ENCODE measurements around the gene TP53TG5. TPM values are rescaled to one million over a fixed set of nuclear protein-coding genes. Genes with fewer than 3 reads are reported as not detected.

The TP53TG5 gene
- total RNA-seq, 1 donor from 2014 or later, result not detected

GRCh38 chr20:45342855-45343531, 35.1 kb downstream of the TP53TG5 start:
- Mint-ChIP-seq H3K4me3 (peak overlapping the region; percentile 73), H3K9me3 (no peaks in the 10 kb centered on the region), H3K4me1 (peaks cover 88% of the 10 kb centered on the region), H3K27ac (peak overlapping the region; percentile 42), H3K27me3 (ENCODE audit: insufficient read depth, low read depth) (peaks cover 2% of the 10 kb centered on the region), H3K36me3 (no peaks in the 10 kb centered on the region)
- Histone ChIP-seq H3K36me3 (no peaks in the 10 kb centered on the region), H3F3A (ENCODE audit: low read depth) (peaks cover 32% of the 10 kb centered on the region), H3K27ac (no peak overlapping the region), H3K4me3 (no peak overlapping the region), H3K4me1 (peaks cover 83% of the 10 kb centered on the region), H3K9ac (no peak overlapping the region), H2AFZ (replicated peaks) (no peak overlapping the region), H4K20me1 (ENCODE audit: low read depth) (peaks cover 8% of the 10 kb centered on the region), H3K4me2 (peak overlapping the region; percentile 64), H3K9me3 (ENCODE audit: low read depth) (no peaks in the 10 kb centered on the region), H3K79me2 (ENCODE audit: low read depth) (peaks cover 42% of the 10 kb centered on the region), H3K27me3 (no peaks in the 10 kb centered on the region)
- DNase-seq (ENCODE audit: low spot score), result no peak
- TF ChIP-seq EZH2 (IDR thresholded peaks at IDR 0.05), result no peak

- Histone ChIP-seq H3K4me2 (peak overlapping the region; percentile 64), H3K27me3 (no peaks in the 10 kb centered on the region), H3K4me1 (peaks cover 77% of the 10 kb centered on the region), H3F3A (ENCODE audit: low read depth) (peaks cover 32% of the 10 kb centered on the region), H3K36me3 (no peaks in the 10 kb centered on the region), H2AFZ (replicated peaks) (no peak overlapping the region), H4K20me1 (ENCODE audit: low read depth) (peaks cover 8% of the 10 kb centered on the region), H3K4me3 (peak overlapping the region; percentile 8), H3K27ac (no peak overlapping the region), H3K9ac (no peak overlapping the region), H3K9me3 (ENCODE audit: low read depth) (no peaks in the 10 kb centered on the region), H3K79me2 (ENCODE audit: low read depth) (peaks cover 36% of the 10 kb centered on the region)
- Mint-ChIP-seq H3K27ac (peak overlapping the region; percentile 92), H3K27me3 (ENCODE audit: insufficient read depth, low read depth) (peaks cover 2% of the 10 kb centered on the region), H3K9me3 (no peaks in the 10 kb centered on the region), H3K4me1 (peaks cover 90% of the 10 kb centered on the region), H3K4me3 (peak overlapping the region; percentile 73), H3K36me3 (no peaks in the 10 kb centered on the region)
- peak; percentile 52 for DNase-seq (ENCODE audit: low spot score)
- TF ChIP-seq CTCF (IDR thresholded peaks at IDR 0.05) (no peak), EZH2 (IDR thresholded peaks at IDR 0.05) (no peak), EZH2phosphoT487 (IDR thresholded peaks at IDR 0.05) (no peak)
Observed at GRCh38 chr20:45341939-45342854, 35.9 kb downstream of the TP53TG5 start.

- peak overlapping the region; percentile 73 for H3K4me3 Mint-ChIP-seq
- Histone ChIP-seq H3K4me2 (peak overlapping the region; percentile 64), H3K27ac (no peak overlapping the region), H3K27me3 (no peaks in the 10 kb centered on the region), H3K4me3 (peak overlapping the region; percentile 8), H2AFZ (replicated peaks) (no peak overlapping the region), H3K4me1 (peaks cover 71% of the 10 kb centered on the region), H3K79me2 (ENCODE audit: low read depth) (peaks cover 30% of the 10 kb centered on the region), H3K36me3 (no peaks in the 10 kb centered on the region), H3K9ac (no peak overlapping the region), H3K9me3 (ENCODE audit: low read depth) (no peaks in the 10 kb centered on the region), H3F3A (ENCODE audit: low read depth) (peaks cover 32% of the 10 kb centered on the region), H4K20me1 (ENCODE audit: low read depth) (peaks cover 8% of the 10 kb centered on the region)
- no peaks in the 10 kb centered on the region for H3K36me3 Mint-ChIP-seq
- H3K27ac Mint-ChIP-seq, result peak overlapping the region; percentile 92
- no peak for DNase-seq (ENCODE audit: low spot score)
- H3K27me3 Mint-ChIP-seq (ENCODE audit: insufficient read depth, low read depth), result peaks cover 4% of the 10 kb centered on the region
- no peak for TF ChIP-seq EZH2 (IDR thresholded peaks at IDR 0.05)
- TF ChIP-seq EZH2phosphoT487 (IDR thresholded peaks at IDR 0.05), result no peak
- no peak for TF ChIP-seq CTCF (IDR thresholded peaks at IDR 0.05)
- peaks cover 90% of the 10 kb centered on the region for H3K4me1 Mint-ChIP-seq
- H3K9me3 Mint-ChIP-seq, result no peaks in the 10 kb centered on the region
Observed at GRCh38 chr20:45341579-45341938, 36.6 kb downstream of the TP53TG5 start.
